Measurements from ENCODE around the gene HOMER1. TPM values are rescaled to one million over a fixed set of nuclear protein-coding genes. Genes with fewer than 3 reads are reported as not detected.

Gene HOMER1
- total RNA-seq, 1 donor from 2014 or later, result 20.5 TPM

GRCh38 chr5:79490323-79490936, 23.5 kb downstream of the HOMER1 start:
- Histone ChIP-seq H3K4me3 (ENCODE audit: low read depth, low read length) (no peak overlapping the region), H3K36me3 (ENCODE audit: control insufficient read depth, insufficient read depth, low read length) (no peaks in the 10 kb centered on the region), H3K27me3 (ENCODE audit: control insufficient read depth, insufficient read depth, low read length) (no peaks in the 10 kb centered on the region)
- DNase-seq (ENCODE audit: low read depth) (no peak), FAIRE-seq (no peak)
- no peak for TF ChIP-seq CTCF (IDR thresholded peaks at IDR 0.05; ENCODE audit: insufficient read depth, low read length, severe bottlenecking)

DNA sequence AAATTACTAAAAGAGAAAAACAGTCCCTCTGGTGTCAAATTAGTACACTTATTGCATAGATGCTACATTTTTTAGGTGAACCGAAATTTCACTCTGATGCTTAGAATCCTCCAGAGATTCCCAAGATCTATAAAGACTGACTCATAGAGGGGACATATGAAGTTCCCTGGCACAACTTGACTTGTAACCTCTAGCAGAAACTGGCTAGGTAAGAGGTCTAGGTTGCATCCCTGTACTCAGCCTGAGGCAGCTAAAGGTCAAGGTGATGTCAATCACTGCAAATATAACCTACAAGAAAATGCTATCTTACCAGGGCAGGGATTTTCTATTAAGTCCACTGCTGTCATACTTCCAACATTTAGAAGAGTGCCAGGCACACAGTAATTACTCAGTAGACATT, 24.2 kb downstream of the HOMER1 start:
- DNase-seq (ENCODE audit: low read depth) (no peak), FAIRE-seq (no peak)
- no peak for TF ChIP-seq CTCF (IDR thresholded peaks at IDR 0.05; ENCODE audit: insufficient read depth, low read length, severe bottlenecking)
- Histone ChIP-seq H3K27me3 (ENCODE audit: control insufficient read depth, insufficient read depth, low read length) (no peaks in the 10 kb centered on the region), H3K36me3 (ENCODE audit: control insufficient read depth, insufficient read depth, low read length) (no peaks in the 10 kb centered on the region), H3K4me3 (ENCODE audit: low read depth, low read length) (no peak overlapping the region)

- FAIRE-seq, result no peak
- no peak for TF ChIP-seq CTCF (IDR thresholded peaks at IDR 0.05; ENCODE audit: insufficient read depth, low read length, severe bottlenecking)
- no peak for DNase-seq (ENCODE audit: low read depth)
- Histone ChIP-seq H3K36me3 (ENCODE audit: control insufficient read depth, insufficient read depth, low read length) (no peaks in the 10 kb centered on the region), H3K27me3 (ENCODE audit: control insufficient read depth, insufficient read depth, low read length) (no peaks in the 10 kb centered on the region), H3K4me3 (ENCODE audit: low read depth, low read length) (no peak overlapping the region)
Observed at GRCh38 chr5:79488775-79489174, 25.2 kb downstream of the HOMER1 start.

- no peaks in the 10 kb centered on the region for H3K27me3 ChIP-seq (ENCODE audit: control insufficient read depth, insufficient read depth, low read length)
- no peak for DNase-seq (ENCODE audit: low read depth)
- H3K4me3 ChIP-seq (ENCODE audit: low read depth, low read length), result no peak overlapping the region
- FAIRE-seq, result no peak
- TF ChIP-seq CTCF (IDR thresholded peaks at IDR 0.05; ENCODE audit: insufficient read depth, low read length, severe bottlenecking), result no peak
- H3K36me3 ChIP-seq (ENCODE audit: control insufficient read depth, insufficient read depth, low read length), result no peaks in the 10 kb centered on the region
Observed at GRCh38 chr5:79488058-79488457, 25.9 kb downstream of the HOMER1 start.

DNA sequence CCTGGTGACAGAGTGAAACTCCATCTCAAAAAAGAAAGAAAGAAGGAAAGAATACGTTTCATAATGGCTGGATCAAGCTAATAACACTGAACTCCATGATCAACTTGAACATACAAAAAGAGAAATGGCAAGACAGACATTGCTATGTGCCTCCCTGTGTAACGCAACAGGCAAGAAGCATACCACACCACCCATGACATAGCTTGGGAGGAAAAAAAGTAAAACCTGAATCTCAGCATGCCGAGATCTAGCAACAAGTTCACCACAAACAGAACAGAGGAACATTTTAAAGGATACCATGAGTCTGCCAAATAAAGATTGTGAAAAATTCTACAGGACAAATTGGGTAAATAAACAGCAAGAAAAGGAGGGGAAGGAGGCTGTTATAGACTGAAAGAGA, 26.7 kb downstream of the HOMER1 start:
- FAIRE-seq, result no peak

More for the DNA sequence above, 26.7 kb downstream of the HOMER1 start:
- no peaks in the 10 kb centered on the region for H3K36me3 ChIP-seq (ENCODE audit: control insufficient read depth, insufficient read depth, low read length)
- H3K4me3 ChIP-seq (ENCODE audit: low read depth, low read length), result no peak overlapping the region
- DNase-seq (ENCODE audit: low read depth), result no peak
- no peak for TF ChIP-seq CTCF (IDR thresholded peaks at IDR 0.05; ENCODE audit: insufficient read depth, low read length, severe bottlenecking)
- no peaks in the 10 kb centered on the region for H3K27me3 ChIP-seq (ENCODE audit: control insufficient read depth, insufficient read depth, low read length)
